Stimulated activated CD4-positive, alpha-beta T cell treated with anti-CD3 and anti-CD28 coated beads, TNF-alpha, amount 100 ng/mL, for 4 hours (primary cell): ENCODE results near the gene TBXAS1.

Experiments
- DNase-seq, 3 experiments: peaks; one replicate each; pipeline ENCODE4 v3.0.0-alpha.2; 2020; ENCODE audit warnings: low read depth in 3 of 3

Gene TBXAS1

DNA sequence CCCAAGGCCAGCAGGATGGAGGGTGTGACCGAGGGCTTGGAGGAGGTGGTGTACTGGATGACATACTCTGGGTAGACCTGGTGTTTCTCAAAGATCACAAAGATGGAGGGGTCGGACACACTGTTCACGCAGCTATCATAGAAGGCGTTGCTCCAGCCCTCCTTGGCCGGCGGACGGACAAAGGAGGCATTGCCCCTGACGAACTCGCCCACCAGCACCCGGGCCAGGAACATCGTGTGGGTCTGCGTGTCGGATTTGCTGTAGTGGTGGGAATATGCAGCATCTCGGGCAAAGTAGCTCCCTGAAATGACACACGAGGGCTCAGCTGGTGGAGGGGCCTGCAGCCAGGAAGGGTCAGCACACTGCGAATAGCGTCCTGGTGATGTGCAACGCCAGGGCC, 195.5 kb downstream of the TBXAS1 start:
- DNase-seq = no peak

- no peak for DNase-seq
Measured at GRCh38 chr7:140025241-140025640, 196.2 kb downstream of the TBXAS1 start.

DNA sequence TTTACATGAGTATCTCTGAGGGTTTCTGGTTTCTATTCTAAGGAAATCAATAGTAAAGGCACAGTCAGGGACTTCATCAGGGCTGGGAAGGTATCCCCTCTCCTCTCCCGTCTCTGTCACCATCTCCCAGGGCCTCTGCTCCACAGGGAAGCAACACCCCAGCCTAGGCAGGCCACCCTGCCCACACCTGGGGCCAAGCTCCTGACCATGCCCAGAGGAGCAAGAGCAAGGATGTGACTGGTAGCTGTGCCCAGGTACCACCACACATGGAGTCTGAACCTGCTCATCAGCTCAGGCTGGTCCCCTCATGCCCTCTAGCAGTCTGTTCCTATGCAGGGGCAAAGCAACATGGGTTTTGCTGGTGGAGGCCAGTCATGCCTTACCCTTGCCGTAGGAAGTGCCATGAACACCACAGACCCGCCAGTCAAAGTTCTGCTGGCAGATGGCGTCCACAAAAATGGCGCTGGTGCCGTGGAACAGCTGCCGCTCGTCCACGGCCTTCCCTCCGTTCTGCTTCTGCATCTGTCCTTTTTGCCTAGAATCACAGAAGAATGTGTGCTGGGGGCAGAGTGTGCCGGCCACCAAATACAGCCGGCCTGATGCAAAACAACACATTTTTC, 196.9 kb downstream of the TBXAS1 start:
- no peak for DNase-seq

- no peak for DNase-seq
Measured at GRCh38 chr7:140026935-140027334, 197.9 kb downstream of the TBXAS1 start.

DNA sequence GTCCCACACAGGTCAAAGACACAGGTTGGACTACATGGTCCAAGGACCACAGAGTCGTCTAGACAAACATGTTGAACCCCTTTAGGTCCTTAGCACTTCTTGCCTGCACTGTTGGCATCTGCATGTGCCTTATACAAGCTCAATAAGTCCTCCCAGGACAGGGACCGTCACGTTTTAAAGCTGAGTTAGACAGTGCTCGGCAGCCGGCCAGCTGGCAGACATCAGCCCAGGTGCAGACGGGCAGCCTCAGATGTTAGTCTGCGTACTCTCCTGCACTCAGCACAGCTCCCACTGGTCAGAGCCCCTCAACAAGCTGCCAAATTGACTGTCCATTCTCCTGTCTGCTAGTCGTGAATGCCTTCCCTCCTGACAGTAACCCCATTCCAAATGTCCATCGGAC, 198.8 kb downstream of the TBXAS1 start:
- no peak for DNase-seq

DNA sequence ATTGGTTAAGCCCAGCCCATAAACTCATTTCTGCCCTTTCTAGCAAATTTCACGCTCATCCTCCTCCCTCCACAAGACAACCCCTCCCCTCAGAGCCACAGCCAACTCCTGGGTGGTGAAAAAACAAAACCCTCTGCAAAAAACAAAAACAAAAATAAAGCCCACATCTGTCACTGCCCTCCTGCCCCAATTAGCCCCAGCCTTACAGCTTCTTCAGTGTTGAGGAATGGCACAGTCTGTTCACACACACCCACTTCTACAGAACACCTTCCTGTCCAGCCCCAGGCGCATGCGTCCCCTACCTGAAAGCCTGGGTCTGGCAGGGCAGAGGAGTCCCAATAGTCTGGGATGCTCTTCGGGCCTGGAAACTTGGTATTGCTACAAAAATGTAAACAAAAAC, 199.2 kb downstream of the TBXAS1 start:
- DNase-seq = no peak

DNA sequence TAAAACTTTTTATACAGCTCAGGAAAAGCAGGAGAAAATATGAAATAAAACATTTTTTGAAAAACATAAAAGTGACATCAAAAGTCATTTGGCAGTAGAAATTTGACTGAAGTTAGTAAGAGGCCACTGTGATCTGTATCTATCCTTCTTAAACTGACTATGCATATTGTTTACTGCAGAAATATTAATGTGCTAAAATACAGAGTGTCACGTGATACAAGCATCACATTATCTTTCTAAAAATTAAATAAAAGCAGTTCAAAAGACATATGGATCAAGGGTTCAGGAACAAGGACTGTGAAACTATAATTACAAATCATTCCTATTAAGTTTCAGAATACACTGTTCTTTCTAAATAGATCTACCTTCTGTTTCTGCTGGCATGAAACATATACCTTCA, 200.0 kb downstream of the TBXAS1 start:
- DNase-seq = no peak

DNA sequence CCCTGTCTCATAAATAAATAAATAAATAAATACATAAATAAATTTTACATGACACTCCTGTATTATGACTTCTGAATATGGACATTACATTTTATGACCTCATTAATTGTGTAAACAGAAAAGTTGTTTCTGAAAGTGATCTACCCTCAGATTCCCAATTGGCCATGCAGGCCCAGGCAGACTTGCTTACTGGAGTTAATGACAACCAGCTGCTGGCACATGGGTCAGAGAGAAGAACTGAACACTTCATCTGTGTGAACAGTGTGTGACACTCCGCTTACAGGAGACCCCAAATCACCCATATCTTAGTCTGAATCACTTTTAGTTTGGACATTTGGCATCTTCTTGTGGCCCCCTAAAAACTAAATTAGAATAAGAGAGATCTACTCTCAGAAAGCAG, 202.3 kb downstream of the TBXAS1 start:
- no peak for DNase-seq

DNA sequence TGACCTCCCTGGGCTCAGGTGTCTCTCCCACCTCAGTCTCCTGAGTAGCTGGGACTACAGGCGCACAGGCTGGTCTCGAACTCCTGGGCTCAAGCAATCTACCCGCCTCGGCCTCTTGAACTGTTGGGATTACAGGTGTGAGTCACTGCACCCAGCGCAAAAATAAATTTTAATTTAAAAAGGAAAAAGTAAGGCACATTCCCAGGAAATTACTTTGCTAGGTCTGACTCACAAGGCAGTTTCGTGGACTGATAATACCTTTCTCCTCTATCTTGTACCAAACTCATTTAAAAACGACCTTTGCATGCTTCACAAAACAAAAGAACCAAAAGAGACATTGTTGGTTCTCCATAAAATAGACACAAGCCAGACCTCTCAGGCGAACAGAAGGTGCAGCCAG, 204.0 kb downstream of the TBXAS1 start:
- no peak for DNase-seq

DNA sequence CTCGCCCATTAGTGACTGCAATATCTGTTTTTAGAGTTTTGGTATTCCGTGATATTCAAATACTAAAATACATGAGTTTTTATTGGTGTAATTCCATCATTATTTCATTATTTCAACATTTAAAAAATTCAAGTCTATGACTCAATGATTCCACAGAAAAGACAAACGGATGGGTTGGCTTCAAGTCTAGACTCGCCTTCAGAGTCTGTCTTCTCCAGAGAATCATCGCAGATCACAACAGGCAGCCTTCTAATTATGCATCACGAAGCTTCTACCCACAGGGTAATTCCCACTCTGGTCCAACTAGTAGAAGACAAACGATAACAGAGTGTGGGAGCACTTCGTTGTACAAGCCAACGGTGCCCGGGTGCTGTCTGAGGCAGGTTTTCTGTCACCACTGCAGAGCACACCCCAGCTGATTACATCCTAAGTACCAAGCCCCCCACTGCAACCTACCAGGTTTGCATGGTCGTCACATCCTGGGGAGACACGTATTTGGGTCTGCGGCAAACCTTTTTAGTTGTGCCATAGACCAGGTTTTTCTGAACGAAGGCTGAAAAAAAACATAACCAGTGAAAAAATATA, 204.8 kb downstream of the TBXAS1 start:
- no peak for DNase-seq

DNA sequence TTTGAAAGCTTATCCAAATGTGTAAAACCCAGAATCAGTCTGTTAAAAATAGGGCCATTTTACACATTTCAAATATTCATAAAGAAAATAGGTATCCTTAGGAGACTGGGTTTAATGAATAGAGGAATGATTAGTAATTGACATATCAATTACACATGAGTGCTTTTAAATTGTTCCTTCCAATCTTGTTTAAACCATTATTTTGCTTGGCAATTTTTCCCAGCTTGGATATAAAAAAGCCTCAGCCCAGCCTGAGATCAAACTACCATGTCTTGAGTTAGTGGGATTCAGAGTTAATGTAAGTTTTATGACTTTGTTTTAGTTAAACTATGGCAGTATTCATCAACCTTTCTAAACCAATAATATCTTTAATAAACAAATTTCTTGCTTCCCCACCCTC, 205.4 kb downstream of the TBXAS1 start:
- no peak for DNase-seq

DNA sequence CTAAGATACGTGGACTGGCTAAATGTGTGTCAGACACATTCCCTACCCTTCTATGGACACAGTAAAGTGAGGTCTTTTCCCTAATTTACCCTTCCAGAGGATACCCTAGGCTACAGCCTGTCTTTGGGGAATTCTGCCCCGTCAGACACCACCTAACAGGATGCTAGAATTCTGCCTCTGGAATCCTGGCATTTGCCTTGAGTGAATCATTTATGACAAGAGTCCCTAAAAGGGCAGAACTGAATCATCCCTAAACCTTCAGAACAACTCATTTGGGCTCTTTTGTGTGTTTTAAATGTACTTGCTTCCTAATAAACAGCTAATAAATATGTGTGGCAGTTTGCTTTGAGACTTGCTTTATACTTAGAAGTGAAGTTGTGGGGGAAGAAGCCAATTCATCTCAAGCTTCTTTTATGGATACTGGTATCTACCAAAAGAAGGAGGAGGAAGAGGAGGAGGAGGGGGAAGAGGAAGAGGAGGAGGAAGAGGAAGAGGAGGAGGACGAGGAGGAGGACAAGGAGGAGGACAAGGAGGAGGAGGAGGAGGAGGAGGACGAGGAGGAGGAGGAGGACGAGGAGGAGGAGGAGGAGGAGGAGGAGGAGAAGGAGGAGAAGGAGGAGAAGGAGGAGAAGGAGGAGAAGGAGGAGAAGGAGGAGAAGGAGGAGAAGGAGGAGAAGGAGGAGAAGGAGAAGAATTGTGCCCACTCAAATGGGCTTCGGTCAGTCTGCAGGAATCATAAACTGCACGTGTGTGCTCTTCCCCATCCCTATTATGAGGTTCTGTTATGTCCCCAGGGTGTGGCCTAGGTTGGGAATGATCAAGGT, 206.5 kb downstream of the TBXAS1 start:
- no peak for DNase-seq

DNA sequence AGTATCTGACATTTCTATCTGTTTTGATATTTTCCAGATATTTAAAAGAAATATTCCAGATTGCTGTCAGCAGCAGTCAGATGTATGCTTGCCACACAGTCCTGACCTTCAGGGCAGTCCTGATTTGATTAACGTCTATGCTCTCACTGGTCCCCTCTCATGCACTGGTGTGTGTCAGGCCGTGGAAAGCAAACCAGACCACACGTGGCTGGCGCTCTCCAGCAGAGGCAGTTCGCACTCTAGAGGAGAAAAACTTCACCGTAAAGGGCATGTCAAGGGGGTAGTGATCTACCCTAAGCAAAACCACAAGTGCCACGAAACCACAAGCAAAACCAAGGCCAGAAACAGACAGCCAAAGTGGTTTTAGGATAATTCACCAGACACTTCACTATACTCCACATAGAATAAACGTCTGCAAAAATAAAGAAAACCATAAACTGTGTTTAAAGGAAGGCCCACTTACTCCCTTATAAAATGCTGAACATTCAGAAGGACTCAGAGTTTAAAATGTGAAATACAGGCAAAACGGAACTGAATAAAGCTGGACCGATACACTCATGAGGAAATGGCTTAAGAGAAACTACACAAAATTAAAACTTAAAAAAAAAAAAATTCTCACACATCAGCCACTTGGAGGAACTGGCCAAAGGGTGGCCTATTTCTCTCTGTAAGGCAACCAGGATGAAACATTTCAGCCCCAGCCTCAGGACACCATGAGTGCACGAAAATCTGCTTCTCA, 207.3 kb downstream of the TBXAS1 start:
- DNase-seq = no peak

DNA sequence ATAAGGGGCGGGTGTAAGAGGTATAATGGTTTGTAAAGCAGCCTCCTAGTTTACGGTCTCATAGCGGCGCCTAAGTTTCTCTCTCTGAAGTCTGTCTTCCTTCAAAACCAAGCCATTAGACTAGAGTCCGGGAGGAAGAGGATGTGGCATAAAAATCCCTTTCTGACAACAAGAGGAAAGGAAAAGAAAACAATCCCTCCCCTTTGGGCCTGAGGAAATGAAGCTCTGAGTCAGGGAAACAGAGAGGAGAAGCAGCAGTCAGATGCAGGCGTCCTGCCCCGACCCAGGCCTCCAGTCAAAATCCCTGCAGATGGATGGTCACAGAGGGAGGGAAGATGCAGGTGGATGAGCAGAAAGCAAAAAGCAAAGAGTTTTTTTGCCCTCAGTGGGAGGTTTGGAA, 210.0 kb downstream of the TBXAS1 start:
- DNase-seq = no peak

- no peak for DNase-seq
Measured at GRCh38 chr7:140039896-140040295, 210.8 kb downstream of the TBXAS1 start.

DNA sequence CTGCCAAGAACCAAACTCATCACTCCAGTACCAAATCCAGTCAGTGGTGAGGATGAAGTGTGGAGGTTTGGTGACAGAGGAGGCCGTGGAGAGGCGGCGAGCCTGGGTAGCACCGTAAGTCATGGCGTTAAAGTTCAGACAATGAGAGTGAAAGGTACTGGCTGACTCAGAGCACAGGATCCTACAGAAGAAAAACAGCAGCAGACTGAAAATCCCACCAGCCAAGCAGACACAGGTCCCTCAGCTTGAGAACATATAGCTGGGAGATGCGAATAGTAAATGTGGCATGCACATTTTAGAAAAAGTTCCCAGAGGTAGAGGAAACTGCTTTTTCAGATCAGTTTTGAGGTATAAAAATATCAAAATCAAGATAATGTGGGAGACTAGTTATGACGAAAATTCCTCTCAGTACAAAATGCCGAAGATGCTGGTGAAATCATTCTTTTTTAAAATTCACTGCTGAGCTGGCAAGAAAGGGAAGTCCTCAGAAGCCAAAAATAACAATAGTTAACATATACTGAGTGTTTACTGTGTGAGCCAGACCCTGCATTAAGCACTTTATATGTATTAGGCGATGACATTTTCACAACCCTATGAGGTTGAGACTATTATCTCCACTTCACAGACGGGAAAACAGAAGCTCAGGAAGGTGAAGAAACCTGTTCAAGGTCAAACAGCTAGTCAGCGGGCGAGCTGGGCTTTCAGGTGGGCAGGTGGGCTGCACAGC, 212.8 kb downstream of the TBXAS1 start:
- DNase-seq = no peak

GRCh38 chr7:140042386-140042670, 213.3 kb downstream of the TBXAS1 start:
- no peak for DNase-seq

GRCh38 chr7:140044251-140044650, 215.2 kb downstream of the TBXAS1 start:
- no peak for DNase-seq

DNA sequence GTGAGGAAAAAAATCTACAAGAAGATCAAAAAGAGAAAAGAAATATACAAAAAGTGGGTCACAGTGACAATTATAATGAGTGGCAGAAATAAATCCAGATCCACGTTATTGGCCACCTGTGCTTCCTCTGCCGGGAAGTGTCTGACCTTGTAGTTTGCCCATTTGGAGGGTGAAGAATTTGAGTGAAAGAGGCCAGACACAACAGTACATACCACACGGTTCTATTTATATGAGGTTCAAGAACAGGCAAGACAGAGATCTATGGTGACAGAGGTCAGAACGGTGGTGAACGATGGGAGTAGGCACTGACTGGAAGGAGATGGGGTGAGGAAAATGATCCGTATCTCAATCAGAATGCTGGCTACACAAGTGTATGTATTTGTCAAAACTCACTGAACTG, 216.6 kb downstream of the TBXAS1 start:
- DNase-seq = no peak

DNA sequence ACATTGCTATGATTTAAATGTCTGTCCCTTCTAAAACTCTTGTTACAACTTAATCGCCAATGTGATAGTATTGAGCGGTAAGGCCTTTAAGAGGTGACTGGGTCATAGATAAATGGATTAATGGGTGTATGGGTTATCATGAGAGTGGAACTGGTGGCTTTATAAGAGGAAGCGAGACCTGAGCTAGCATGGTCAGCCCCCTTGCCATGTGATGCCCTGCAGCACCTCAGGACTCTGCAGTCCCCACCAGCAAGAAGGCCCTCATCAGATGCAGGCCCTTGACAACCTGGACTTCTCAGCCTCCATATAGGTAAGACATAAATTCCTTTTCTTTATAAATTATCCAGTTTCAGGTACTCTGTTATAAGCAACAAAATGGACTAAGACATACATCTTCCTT, 218.1 kb downstream of the TBXAS1 start:
- no peak for DNase-seq

- no peak for DNase-seq
Measured at GRCh38 chr7:140048138-140048537, 219.1 kb downstream of the TBXAS1 start.

GRCh38 chr7:140048989-140049338, 219.9 kb downstream of the TBXAS1 start:
- no peak for DNase-seq
